HL-60 (cell line): ENCODE results near the gene STKLD1.

Source experiments
- DNase-seq, 2 experiments: peaks; one replicate each; pipeline ENCODE4 v3.0.0-alpha.2; 2010 to 2020; ENCODE audit warnings: low read depth in 1 of 2, low spot score in 1 of 2
- H3K27ac ChIP-seq: fragments of 250-450 bp; sonication (Bioruptor Pico); replicated peaks from 2 replicates; pipeline ENCODE4 v1.5.1; 2020; ENCODE audit warnings: mild to moderate bottlenecking, moderate library complexity
- H3K27me3 ChIP-seq: fragments of 250-450 bp; sonication (Bioruptor Pico); 2 replicates; pipeline ENCODE4 v1.5.1; 2021; ENCODE audit warnings: mild to moderate bottlenecking, moderate library complexity; ENCODE audit not compliant: insufficient read depth, poor library complexity, severe bottlenecking
- H3K4me3 ChIP-seq: replicated peaks from 2 replicates; pipeline ENCODE4 v1.5.1; 2011; ENCODE audit warnings: mild to moderate bottlenecking, control low read depth, low read length; ENCODE audit not compliant: insufficient read depth
- GABPA ChIP-seq: IDR thresholded peaks from 2 replicates; pipeline ENCODE4 v1.6.1; 2012; ENCODE audit warnings: low read depth
- POLR2AphosphoS5 ChIP-seq: IDR thresholded peaks from 2 replicates; pipeline ENCODE4 v1.6.1; 2012; ENCODE audit warnings: low read depth
- SPI1 ChIP-seq: IDR thresholded peaks from 2 replicates; pipeline ENCODE4 v1.6.1; 2012; ENCODE audit warnings: low read depth, mild to moderate bottlenecking, borderline replicate concordance
- TF ChIP-seq, protein P1 (sequence below): IDR thresholded peaks from 2 replicates; pipeline ENCODE4 v1.6.1; 2012; ENCODE audit warnings: low read depth; ENCODE audit not compliant: insufficient replicate concordance
- TF ChIP-seq, protein P2 (sequence below): IDR thresholded peaks from one replicate; pipeline ENCODE4 v1.5.1; 2011; ENCODE audit warnings: low read length, control low read depth, inconsistent platforms; ENCODE audit not compliant: insufficient read depth

Gene STKLD1

DNA sequence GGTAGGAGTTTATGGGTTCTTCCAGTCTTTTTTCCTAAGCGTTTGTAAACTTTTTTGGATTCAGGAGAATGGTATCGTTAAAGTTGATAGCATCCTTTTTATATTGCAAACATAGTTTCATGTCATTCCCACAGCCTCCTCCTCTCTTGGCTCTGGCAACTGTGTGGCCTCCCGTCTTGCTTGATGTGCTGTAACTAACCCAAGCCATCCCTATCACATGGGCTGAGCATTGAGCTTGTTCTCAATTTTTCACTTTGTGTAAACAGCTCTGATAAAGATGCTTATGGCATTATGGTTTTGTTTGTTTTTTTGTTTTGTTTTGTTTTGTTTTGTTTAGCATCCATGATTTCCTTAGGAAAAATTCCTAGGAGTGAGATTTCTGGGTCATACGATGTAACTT, 4.6 kb downstream of the STKLD1 start:
- no peaks in the 10 kb centered on the region for H3K27me3 ChIP-seq
- no peak for DNase-seq
- H3K4me3 ChIP-seq: no peak overlapping the region
- TF ChIP-seq, protein P1, sequence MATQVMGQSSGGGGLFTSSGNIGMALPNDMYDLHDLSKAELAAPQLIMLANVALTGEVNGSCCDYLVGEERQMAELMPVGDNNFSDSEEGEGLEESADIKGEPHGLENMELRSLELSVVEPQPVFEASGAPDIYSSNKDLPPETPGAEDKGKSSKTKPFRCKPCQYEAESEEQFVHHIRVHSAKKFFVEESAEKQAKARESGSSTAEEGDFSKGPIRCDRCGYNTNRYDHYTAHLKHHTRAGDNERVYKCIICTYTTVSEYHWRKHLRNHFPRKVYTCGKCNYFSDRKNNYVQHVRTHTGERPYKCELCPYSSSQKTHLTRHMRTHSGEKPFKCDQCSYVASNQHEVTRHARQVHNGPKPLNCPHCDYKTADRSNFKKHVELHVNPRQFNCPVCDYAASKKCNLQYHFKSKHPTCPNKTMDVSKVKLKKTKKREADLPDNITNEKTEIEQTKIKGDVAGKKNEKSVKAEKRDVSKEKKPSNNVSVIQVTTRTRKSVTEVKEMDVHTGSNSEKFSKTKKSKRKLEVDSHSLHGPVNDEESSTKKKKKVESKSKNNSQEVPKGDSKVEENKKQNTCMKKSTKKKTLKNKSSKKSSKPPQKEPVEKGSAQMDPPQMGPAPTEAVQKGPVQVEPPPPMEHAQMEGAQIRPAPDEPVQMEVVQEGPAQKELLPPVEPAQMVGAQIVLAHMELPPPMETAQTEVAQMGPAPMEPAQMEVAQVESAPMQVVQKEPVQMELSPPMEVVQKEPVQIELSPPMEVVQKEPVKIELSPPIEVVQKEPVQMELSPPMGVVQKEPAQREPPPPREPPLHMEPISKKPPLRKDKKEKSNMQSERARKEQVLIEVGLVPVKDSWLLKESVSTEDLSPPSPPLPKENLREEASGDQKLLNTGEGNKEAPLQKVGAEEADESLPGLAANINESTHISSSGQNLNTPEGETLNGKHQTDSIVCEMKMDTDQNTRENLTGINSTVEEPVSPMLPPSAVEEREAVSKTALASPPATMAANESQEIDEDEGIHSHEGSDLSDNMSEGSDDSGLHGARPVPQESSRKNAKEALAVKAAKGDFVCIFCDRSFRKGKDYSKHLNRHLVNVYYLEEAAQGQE: no peak
- no peak for TF ChIP-seq POLR2AphosphoS5
- TF ChIP-seq, protein P2, sequence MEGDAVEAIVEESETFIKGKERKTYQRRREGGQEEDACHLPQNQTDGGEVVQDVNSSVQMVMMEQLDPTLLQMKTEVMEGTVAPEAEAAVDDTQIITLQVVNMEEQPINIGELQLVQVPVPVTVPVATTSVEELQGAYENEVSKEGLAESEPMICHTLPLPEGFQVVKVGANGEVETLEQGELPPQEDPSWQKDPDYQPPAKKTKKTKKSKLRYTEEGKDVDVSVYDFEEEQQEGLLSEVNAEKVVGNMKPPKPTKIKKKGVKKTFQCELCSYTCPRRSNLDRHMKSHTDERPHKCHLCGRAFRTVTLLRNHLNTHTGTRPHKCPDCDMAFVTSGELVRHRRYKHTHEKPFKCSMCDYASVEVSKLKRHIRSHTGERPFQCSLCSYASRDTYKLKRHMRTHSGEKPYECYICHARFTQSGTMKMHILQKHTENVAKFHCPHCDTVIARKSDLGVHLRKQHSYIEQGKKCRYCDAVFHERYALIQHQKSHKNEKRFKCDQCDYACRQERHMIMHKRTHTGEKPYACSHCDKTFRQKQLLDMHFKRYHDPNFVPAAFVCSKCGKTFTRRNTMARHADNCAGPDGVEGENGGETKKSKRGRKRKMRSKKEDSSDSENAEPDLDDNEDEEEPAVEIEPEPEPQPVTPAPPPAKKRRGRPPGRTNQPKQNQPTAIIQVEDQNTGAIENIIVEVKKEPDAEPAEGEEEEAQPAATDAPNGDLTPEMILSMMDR: no peak
- no peak for TF ChIP-seq GABPA
- no peak for TF ChIP-seq SPI1
- H3K27ac ChIP-seq: no peak overlapping the region

DNA sequence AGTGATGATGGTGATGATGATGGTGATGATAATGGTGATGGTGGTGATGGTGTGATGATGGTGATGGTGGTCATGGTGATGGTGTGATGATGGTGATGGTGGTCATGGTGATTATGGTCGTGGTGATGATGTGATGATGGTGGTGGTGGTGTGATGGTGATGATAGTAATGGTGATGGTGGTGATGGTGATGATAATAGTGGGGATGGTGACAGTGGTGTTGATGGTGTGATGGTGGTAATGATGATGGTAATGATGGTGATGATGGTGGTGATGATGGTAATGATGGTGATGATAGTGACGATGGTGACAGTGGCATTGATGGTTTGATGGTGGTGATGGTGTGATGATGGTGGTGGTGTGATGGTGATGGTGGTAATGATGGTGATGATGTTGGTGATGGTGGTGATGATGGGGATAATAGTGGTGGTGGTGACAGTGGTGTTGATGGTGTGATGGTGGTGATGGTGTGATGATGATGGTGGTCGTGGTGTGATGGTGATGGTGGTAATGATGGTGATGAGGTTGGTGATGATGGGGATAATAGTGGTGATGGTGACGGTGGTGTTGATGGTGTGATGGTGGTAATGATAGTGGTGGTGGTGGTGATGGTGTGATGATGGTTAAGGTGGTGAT, 6.5 kb downstream of the STKLD1 start:
- Histone ChIP-seq H3K27me3 (no peaks in the 10 kb centered on the region), H3K27ac (no peak overlapping the region), H3K4me3 (no peak overlapping the region)
- no peak for DNase-seq
- TF ChIP-seq, protein P1: no peak
- TF ChIP-seq POLR2AphosphoS5: no peak
- TF ChIP-seq GABPA: no peak
- TF ChIP-seq, protein P2: no peak
- no peak for TF ChIP-seq SPI1

DNA sequence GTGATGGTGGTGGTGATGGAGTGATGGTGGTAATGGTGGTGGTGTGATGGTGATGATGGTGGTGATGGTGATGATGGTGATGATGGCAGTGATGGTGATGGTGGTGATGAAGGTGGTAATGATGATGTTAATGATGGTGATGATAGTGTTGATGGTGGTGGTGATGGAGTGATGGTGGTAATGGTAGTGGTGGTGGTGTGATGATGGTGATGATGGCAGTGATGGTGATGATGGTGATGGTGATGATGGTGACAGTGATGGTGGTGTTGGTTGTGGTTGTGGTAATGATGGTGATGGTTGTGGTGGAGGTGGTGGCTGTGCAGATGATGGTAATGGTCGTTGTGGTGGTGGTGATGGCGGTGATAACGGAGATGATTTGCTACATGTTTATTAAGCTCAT, 7.3 kb downstream of the STKLD1 start:
- no peak for DNase-seq

More for the DNA sequence above, 7.3 kb downstream of the STKLD1 start:
- Histone ChIP-seq H3K4me3 (no peak overlapping the region), H3K27me3 (no peaks in the 10 kb centered on the region), H3K27ac (no peak overlapping the region)
- TF ChIP-seq SPI1 (no peak), POLR2AphosphoS5 (no peak), GABPA (no peak)
- TF ChIP-seq, protein P2: no peak
- TF ChIP-seq, protein P1: no peak
